Measurements from ENCODE around the gene ZNF239. TPM values are rescaled to one million over a fixed set of nuclear protein-coding genes. Genes with fewer than 3 reads are reported as not detected.

ZNF239 gene
- total and polyA plus RNA-seq, 2 of the 8 experiments (the other 6 are each of a cell fraction or from before 2014, with no cell fraction given): 2.4 to 11.4 TPM

DNA sequence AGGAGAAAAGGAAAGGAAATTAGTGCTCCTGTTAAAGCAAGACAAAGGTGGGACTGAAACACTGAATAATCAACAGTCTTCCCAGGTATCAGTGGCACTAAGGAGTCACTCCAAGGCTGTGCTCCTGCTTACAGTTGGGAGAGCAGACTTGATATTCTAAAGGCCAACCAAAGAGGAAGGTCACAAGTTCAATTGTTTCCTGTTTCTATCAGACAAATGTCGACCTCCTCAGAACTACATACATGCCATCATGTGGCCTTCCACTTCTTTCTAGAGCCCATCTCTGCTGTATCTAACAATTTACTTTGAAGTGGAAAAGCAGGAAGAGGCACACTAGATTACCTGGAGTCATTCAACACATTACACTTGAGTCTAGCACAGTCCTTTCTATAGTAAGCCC lies 3.4 kb downstream of the ZNF239 start (continued):
- TF ChIP-seq, protein P1, sequence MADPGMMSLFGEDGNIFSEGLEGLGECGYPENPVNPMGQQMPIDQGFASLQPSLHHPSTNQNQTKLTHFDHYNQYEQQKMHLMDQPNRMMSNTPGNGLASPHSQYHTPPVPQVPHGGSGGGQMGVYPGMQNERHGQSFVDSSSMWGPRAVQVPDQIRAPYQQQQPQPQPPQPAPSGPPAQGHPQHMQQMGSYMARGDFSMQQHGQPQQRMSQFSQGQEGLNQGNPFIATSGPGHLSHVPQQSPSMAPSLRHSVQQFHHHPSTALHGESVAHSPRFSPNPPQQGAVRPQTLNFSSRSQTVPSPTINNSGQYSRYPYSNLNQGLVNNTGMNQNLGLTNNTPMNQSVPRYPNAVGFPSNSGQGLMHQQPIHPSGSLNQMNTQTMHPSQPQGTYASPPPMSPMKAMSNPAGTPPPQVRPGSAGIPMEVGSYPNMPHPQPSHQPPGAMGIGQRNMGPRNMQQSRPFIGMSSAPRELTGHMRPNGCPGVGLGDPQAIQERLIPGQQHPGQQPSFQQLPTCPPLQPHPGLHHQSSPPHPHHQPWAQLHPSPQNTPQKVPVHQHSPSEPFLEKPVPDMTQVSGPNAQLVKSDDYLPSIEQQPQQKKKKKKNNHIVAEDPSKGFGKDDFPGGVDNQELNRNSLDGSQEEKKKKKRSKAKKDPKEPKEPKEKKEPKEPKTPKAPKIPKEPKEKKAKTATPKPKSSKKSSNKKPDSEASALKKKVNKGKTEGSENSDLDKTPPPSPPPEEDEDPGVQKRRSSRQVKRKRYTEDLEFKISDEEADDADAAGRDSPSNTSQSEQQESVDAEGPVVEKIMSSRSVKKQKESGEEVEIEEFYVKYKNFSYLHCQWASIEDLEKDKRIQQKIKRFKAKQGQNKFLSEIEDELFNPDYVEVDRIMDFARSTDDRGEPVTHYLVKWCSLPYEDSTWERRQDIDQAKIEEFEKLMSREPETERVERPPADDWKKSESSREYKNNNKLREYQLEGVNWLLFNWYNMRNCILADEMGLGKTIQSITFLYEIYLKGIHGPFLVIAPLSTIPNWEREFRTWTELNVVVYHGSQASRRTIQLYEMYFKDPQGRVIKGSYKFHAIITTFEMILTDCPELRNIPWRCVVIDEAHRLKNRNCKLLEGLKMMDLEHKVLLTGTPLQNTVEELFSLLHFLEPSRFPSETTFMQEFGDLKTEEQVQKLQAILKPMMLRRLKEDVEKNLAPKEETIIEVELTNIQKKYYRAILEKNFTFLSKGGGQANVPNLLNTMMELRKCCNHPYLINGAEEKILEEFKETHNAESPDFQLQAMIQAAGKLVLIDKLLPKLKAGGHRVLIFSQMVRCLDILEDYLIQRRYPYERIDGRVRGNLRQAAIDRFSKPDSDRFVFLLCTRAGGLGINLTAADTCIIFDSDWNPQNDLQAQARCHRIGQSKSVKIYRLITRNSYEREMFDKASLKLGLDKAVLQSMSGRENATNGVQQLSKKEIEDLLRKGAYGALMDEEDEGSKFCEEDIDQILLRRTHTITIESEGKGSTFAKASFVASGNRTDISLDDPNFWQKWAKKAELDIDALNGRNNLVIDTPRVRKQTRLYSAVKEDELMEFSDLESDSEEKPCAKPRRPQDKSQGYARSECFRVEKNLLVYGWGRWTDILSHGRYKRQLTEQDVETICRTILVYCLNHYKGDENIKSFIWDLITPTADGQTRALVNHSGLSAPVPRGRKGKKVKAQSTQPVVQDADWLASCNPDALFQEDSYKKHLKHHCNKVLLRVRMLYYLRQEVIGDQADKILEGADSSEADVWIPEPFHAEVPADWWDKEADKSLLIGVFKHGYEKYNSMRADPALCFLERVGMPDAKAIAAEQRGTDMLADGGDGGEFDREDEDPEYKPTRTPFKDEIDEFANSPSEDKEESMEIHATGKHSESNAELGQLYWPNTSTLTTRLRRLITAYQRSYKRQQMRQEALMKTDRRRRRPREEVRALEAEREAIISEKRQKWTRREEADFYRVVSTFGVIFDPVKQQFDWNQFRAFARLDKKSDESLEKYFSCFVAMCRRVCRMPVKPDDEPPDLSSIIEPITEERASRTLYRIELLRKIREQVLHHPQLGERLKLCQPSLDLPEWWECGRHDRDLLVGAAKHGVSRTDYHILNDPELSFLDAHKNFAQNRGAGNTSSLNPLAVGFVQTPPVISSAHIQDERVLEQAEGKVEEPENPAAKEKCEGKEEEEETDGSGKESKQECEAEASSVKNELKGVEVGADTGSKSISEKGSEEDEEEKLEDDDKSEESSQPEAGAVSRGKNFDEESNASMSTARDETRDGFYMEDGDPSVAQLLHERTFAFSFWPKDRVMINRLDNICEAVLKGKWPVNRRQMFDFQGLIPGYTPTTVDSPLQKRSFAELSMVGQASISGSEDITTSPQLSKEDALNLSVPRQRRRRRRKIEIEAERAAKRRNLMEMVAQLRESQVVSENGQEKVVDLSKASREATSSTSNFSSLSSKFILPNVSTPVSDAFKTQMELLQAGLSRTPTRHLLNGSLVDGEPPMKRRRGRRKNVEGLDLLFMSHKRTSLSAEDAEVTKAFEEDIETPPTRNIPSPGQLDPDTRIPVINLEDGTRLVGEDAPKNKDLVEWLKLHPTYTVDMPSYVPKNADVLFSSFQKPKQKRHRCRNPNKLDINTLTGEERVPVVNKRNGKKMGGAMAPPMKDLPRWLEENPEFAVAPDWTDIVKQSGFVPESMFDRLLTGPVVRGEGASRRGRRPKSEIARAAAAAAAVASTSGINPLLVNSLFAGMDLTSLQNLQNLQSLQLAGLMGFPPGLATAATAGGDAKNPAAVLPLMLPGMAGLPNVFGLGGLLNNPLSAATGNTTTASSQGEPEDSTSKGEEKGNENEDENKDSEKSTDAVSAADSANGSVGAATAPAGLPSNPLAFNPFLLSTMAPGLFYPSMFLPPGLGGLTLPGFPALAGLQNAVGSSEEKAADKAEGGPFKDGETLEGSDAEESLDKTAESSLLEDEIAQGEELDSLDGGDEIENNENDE (IDR thresholded peaks at IDR 0.05; ENCODE audit: insufficient replicate concordance, low read length): no peak
- TF ChIP-seq HDAC2 (IDR thresholded peaks at IDR 0.05; ENCODE audit: borderline replicate concordance in 1 of 2, low read depth in 2 of 2, low read length in 2 of 2) (no peak), SIX5 (IDR thresholded peaks at IDR 0.05; ENCODE audit: low read depth, low read length) (no peak)
